GM23338 (cell line): Measurements from ENCODE around the gene DNAL4. TPM values are rescaled to one million over a fixed set of nuclear protein-coding genes. Genes with fewer than 3 reads are reported as not detected.

Source experiments
- ATAC-seq: fragments of 200-7000 bp; cut with Tn5 transposase; 3 replicates; pipeline ENCODE4 v1.9.1; 2020
- DNase-seq: peaks from one replicate; pipeline ENCODE4 v3.0.0-alpha.2; 2015; ENCODE audit warnings: low spot score
- H2AFZ ChIP-seq: fragments of 200-600 bp; sonication (generic); 2 replicates; pipeline ENCODE4 v1.8.0; 2016; ENCODE audit warnings: antibody characterized with exemption, mild to moderate bottlenecking, moderate library complexity
- H3F3A ChIP-seq: fragments of 200-600 bp; sonication (generic); replicated peaks from 2 replicates; pipeline ENCODE4 v1.8.0; 2017; ENCODE audit warnings: antibody characterized with exemption, mixed run types, low read depth
- H3K27ac ChIP-seq: fragments of 200-600 bp; sonication (generic); 2 replicates; pipeline ENCODE4 v1.6.1; 2016; ENCODE audit warnings: low read depth
- H3K27me3 ChIP-seq: fragments of 200-600 bp; sonication (generic); 2 replicates; pipeline ENCODE4 v1.8.0; 2016; ENCODE audit warnings: mild to moderate bottlenecking, mixed run types, moderate library complexity; ENCODE audit not compliant: insufficient read depth
- H3K36me3 ChIP-seq: fragments of 200-600 bp; sonication (generic); 2 replicates; pipeline ENCODE4 v1.8.0; 2016; ENCODE audit warnings: mild to moderate bottlenecking; ENCODE audit not compliant: insufficient read depth
- H3K4me1 ChIP-seq: fragments of 200-600 bp; sonication (generic); 2 replicates; pipeline ENCODE4 v1.8.0; 2016; ENCODE audit warnings: mild to moderate bottlenecking, moderate library complexity; ENCODE audit not compliant: insufficient read depth
- H3K4me2 ChIP-seq: fragments of 200-600 bp; sonication (generic); 2 replicates; pipeline ENCODE4 v1.7.1; 2017; ENCODE audit warnings: mixed run types
- H3K4me3 ChIP-seq: fragments of 200-600 bp; sonication (generic); 2 replicates; pipeline ENCODE4 v1.6.1; 2016; ENCODE audit warnings: mixed run types
- H3K79me2 ChIP-seq: fragments of 200-600 bp; sonication (generic); replicated peaks from 2 replicates; pipeline ENCODE4 v1.8.0; 2017; ENCODE audit warnings: mild to moderate bottlenecking; ENCODE audit not compliant: insufficient read depth
- H3K9me2 ChIP-seq: fragments of 200-600 bp; sonication (generic); 2 replicates; pipeline ENCODE4 v1.8.0; 2017; ENCODE audit not compliant: insufficient read depth
- H4K20me1 ChIP-seq: fragments of 200-600 bp; sonication (generic); replicated peaks from 2 replicates; pipeline ENCODE4 v1.8.0; 2017; ENCODE audit warnings: mild to moderate bottlenecking; ENCODE audit not compliant: insufficient read depth
- H3K27ac Mint-ChIP-seq: 2 replicates; pipeline ENCODE4 v1.8.0; 2020; ENCODE audit warnings: inconsistent platforms, mild to moderate bottlenecking, moderate library complexity, mixed read lengths
- H3K27me3 Mint-ChIP-seq: 3 replicates; pipeline ENCODE4 v1.8.0; 2022; ENCODE audit warnings: low read depth, mild to moderate bottlenecking, moderate library complexity, mixed read lengths, inconsistent platforms; ENCODE audit not compliant: insufficient read depth, poor library complexity
- H3K36me3 Mint-ChIP-seq: 3 replicates; pipeline ENCODE4 v1.8.0; 2021; ENCODE audit warnings: low read depth, mild to moderate bottlenecking, inconsistent platforms, moderate library complexity, mixed read lengths
- H3K4me1 Mint-ChIP-seq: 3 replicates; pipeline ENCODE4 v1.8.0; 2020; ENCODE audit warnings: mild to moderate bottlenecking, inconsistent platforms, mixed read lengths
- H3K4me3 Mint-ChIP-seq: 3 replicates; pipeline ENCODE4 v1.8.0; 2021; ENCODE audit warnings: moderate library complexity, mild to moderate bottlenecking, inconsistent platforms, mixed read lengths
- H3K9me3 Mint-ChIP-seq: 3 replicates; pipeline ENCODE4 v1.8.0; 2020; ENCODE audit warnings: moderate library complexity, mild to moderate bottlenecking, inconsistent platforms, mixed read lengths
- CREB1 ChIP-seq: fragments of 250-450 bp; sonication (Bioruptor Pico); IDR thresholded peaks from 2 replicates; pipeline ENCODE4 v1.5.0; 2020; ENCODE audit warnings: low read depth, mild to moderate bottlenecking, moderate library complexity
- EZH2 ChIP-seq: fragments of 200-600 bp; sonication (generic); IDR thresholded peaks from one replicate; pipeline ENCODE4 v1.8.0; 2017; ENCODE audit warnings: antibody characterized with exemption, mild to moderate bottlenecking, low read depth; ENCODE audit not compliant: unreplicated experiment
- EZH2phosphoT487 ChIP-seq: fragments of 200-600 bp; sonication (generic); IDR thresholded peaks from one replicate; pipeline ENCODE4 v1.8.1; 2018; ENCODE audit warnings: antibody characterized with exemption; ENCODE audit not compliant: unreplicated experiment
- JUNB ChIP-seq: IDR thresholded peaks from one replicate; pipeline ENCODE4 v1.6.1; 2016; ENCODE audit warnings: antibody characterized with exemption; ENCODE audit not compliant: unreplicated experiment
- NANOG ChIP-seq: IDR thresholded peaks from 2 replicates; pipeline ENCODE4 v1.6.1; 2016; ENCODE audit warnings: antibody characterized with exemption, borderline replicate concordance
- POLR2AphosphoS5 ChIP-seq: IDR thresholded peaks from 2 replicates; pipeline ENCODE4 v1.6.1; 2016; ENCODE audit warnings: antibody characterized with exemption, low read depth
- STAT1 ChIP-seq: IDR thresholded peaks from one replicate; pipeline ENCODE4 v1.6.1; 2016; ENCODE audit warnings: antibody characterized with exemption; ENCODE audit not compliant: unreplicated experiment
- ZNF114 ChIP-seq: fragments of 250-450 bp; sonication (Bioruptor Pico); IDR thresholded peaks from 2 replicates; pipeline ENCODE4 v1.5.0; 2020; ENCODE audit warnings: mild to moderate bottlenecking, moderate library complexity
- ZNF331 ChIP-seq: fragments of 250-450 bp; sonication (Bioruptor Pico); IDR thresholded peaks from 2 replicates; pipeline ENCODE4 v1.5.0; 2020; ENCODE audit warnings: low read depth, mild to moderate bottlenecking, moderate library complexity
- polyA plus RNA-seq: library from polyadenylated mRNA; unstranded; fragments of >200 nt; fragmentation: Nextera tagmentation; extraction: Ambion mirVana; gene quantifications from 2 replicates; pipeline ENCODE4 v1.2.1, GENCODE V29; 2016
- total RNA-seq: library from RNA; depleted of rRNA; stranded (reverse); fragments of >200 nt; shearing (Covaris generic); gene quantifications from 2 replicates; pipeline ENCODE4 v1.2.3, GENCODE V29; 2014
- TF ChIP-seq, protein P1 (sequence below): IDR thresholded peaks from 2 replicates; pipeline ENCODE4 v1.6.1; 2016; ENCODE audit warnings: antibody characterized with exemption
- TF ChIP-seq, protein P2 (sequence below): IDR thresholded peaks from one replicate; pipeline ENCODE4 v1.6.1; 2018; ENCODE audit warnings: antibody characterized with exemption; ENCODE audit not compliant: unreplicated experiment
- TF ChIP-seq, protein P3 (sequence below), 2 experiments: fragments of 200-600 bp in 1 of 2; sonication (generic) in 1 of 2; conservative IDR thresholded peaks; 2 replicates each; pipeline versions ENCODE4 v1.5.1 to v1.6.1; 2016 to 2017; ENCODE audit warnings: antibody characterized with exemption in 2 of 2, low read depth in 2 of 2, mild to moderate bottlenecking in 2 of 2, moderate library complexity in 1 of 2
- TF ChIP-seq, protein P4 (sequence below): fragments of 250-450 bp; sonication (Bioruptor Pico); IDR thresholded peaks from 2 replicates; pipeline ENCODE4 v1.5.0; 2020; ENCODE audit warnings: mild to moderate bottlenecking, moderate library complexity

DNAL4 gene
- total and polyA plus RNA-seq, 2 experiments from 2014 or later, result 9.3 to 10.0 TPM

DNA sequence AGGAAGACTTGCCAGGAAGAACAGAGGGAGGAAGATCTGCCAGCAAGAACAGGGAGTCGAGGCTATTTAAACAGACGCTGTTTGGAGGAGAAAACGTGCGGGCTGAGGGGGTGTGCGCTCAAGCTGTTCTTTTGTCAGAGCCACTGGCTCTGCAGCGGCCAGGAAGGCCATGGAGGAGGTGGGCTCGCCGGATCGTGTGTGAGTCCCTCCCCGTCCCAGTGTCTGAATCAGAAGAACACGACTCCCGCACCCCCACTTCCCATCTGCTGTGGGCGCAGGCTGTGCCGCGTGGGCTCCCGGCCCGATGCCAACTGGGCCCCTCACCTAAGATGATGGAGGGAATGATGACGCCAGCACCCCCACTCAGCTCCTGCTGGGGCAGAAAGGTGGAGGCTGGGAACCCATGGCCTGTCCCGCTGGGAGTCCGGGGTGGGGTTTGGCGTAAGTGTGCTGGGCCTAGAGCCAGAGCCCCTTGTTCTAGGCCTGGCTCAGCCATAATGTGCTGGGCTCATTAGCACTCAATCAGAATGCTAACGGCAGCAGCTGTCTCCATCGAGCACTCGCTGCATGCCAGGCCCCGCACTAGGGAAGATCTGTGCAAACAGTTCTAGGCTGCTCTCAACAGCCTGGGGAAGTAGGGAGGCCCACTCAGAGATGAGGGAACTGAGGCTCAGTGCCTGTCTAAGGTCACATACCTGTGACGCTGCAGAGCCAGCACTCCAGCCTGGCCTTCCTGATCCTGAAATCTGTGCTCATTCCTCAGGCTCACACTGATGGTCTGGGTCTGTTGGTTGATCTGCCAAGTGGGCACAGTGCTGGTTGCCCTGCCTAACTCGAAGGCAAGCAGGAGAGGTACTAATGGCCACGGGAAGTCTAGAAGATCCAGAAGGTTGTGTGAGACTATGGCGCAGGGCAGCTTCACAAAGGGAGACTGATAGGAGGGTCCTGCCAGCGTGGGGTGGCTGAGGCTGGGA, 38.3 kb upstream of the DNAL4 start:
- Histone ChIP-seq H4K20me1 (no peaks in the 10 kb centered on the region), H3K4me3 (no peak overlapping the region), H3K27ac (no peak overlapping the region), H3F3A (no peaks in the 10 kb centered on the region), H3K27me3 (no peaks in the 10 kb centered on the region), H3K9me2 (no peaks in the 10 kb centered on the region), H3K79me2 (no peaks in the 10 kb centered on the region), H3K36me3 (no peaks in the 10 kb centered on the region), H3K4me2 (no peak overlapping the region), H2AFZ (no peak overlapping the region), H3K4me1 (peaks cover 18% of the 10 kb centered on the region)
- Mint-ChIP-seq H3K27me3 (peaks cover 19% of the 10 kb centered on the region), H3K27ac (no peak overlapping the region), H3K9me3 (no peaks in the 10 kb centered on the region; the same call in 2 of the 3 replicates), H3K4me3 (no peak overlapping the region), H3K4me1 (peaks cover 17% of the 10 kb centered on the region), H3K36me3 (no peaks in the 10 kb centered on the region; the same call in 2 of the 3 replicates)
- ATAC-seq, result peak; percentile 29
- TF ChIP-seq ZNF331, result no peak
- TF ChIP-seq STAT1, result no peak
- TF ChIP-seq CREB1 (CRISPR knock-in tag), result no peak
- TF ChIP-seq, protein P1, sequence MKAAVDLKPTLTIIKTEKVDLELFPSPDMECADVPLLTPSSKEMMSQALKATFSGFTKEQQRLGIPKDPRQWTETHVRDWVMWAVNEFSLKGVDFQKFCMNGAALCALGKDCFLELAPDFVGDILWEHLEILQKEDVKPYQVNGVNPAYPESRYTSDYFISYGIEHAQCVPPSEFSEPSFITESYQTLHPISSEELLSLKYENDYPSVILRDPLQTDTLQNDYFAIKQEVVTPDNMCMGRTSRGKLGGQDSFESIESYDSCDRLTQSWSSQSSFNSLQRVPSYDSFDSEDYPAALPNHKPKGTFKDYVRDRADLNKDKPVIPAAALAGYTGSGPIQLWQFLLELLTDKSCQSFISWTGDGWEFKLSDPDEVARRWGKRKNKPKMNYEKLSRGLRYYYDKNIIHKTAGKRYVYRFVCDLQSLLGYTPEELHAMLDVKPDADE, result no peak
- TF ChIP-seq ZNF114 (CRISPR knock-in tag), result no peak
- TF ChIP-seq POLR2AphosphoS5, result no peak
- TF ChIP-seq NANOG, result no peak
- TF ChIP-seq, protein P2, sequence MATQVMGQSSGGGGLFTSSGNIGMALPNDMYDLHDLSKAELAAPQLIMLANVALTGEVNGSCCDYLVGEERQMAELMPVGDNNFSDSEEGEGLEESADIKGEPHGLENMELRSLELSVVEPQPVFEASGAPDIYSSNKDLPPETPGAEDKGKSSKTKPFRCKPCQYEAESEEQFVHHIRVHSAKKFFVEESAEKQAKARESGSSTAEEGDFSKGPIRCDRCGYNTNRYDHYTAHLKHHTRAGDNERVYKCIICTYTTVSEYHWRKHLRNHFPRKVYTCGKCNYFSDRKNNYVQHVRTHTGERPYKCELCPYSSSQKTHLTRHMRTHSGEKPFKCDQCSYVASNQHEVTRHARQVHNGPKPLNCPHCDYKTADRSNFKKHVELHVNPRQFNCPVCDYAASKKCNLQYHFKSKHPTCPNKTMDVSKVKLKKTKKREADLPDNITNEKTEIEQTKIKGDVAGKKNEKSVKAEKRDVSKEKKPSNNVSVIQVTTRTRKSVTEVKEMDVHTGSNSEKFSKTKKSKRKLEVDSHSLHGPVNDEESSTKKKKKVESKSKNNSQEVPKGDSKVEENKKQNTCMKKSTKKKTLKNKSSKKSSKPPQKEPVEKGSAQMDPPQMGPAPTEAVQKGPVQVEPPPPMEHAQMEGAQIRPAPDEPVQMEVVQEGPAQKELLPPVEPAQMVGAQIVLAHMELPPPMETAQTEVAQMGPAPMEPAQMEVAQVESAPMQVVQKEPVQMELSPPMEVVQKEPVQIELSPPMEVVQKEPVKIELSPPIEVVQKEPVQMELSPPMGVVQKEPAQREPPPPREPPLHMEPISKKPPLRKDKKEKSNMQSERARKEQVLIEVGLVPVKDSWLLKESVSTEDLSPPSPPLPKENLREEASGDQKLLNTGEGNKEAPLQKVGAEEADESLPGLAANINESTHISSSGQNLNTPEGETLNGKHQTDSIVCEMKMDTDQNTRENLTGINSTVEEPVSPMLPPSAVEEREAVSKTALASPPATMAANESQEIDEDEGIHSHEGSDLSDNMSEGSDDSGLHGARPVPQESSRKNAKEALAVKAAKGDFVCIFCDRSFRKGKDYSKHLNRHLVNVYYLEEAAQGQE, result no peak
- TF ChIP-seq, protein P3, sequence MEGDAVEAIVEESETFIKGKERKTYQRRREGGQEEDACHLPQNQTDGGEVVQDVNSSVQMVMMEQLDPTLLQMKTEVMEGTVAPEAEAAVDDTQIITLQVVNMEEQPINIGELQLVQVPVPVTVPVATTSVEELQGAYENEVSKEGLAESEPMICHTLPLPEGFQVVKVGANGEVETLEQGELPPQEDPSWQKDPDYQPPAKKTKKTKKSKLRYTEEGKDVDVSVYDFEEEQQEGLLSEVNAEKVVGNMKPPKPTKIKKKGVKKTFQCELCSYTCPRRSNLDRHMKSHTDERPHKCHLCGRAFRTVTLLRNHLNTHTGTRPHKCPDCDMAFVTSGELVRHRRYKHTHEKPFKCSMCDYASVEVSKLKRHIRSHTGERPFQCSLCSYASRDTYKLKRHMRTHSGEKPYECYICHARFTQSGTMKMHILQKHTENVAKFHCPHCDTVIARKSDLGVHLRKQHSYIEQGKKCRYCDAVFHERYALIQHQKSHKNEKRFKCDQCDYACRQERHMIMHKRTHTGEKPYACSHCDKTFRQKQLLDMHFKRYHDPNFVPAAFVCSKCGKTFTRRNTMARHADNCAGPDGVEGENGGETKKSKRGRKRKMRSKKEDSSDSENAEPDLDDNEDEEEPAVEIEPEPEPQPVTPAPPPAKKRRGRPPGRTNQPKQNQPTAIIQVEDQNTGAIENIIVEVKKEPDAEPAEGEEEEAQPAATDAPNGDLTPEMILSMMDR (conservative IDR thresholded peaks at IDR 0.05; ENCODE audit: low read depth in 2 of 2), result no peak
- TF ChIP-seq, protein P4, sequence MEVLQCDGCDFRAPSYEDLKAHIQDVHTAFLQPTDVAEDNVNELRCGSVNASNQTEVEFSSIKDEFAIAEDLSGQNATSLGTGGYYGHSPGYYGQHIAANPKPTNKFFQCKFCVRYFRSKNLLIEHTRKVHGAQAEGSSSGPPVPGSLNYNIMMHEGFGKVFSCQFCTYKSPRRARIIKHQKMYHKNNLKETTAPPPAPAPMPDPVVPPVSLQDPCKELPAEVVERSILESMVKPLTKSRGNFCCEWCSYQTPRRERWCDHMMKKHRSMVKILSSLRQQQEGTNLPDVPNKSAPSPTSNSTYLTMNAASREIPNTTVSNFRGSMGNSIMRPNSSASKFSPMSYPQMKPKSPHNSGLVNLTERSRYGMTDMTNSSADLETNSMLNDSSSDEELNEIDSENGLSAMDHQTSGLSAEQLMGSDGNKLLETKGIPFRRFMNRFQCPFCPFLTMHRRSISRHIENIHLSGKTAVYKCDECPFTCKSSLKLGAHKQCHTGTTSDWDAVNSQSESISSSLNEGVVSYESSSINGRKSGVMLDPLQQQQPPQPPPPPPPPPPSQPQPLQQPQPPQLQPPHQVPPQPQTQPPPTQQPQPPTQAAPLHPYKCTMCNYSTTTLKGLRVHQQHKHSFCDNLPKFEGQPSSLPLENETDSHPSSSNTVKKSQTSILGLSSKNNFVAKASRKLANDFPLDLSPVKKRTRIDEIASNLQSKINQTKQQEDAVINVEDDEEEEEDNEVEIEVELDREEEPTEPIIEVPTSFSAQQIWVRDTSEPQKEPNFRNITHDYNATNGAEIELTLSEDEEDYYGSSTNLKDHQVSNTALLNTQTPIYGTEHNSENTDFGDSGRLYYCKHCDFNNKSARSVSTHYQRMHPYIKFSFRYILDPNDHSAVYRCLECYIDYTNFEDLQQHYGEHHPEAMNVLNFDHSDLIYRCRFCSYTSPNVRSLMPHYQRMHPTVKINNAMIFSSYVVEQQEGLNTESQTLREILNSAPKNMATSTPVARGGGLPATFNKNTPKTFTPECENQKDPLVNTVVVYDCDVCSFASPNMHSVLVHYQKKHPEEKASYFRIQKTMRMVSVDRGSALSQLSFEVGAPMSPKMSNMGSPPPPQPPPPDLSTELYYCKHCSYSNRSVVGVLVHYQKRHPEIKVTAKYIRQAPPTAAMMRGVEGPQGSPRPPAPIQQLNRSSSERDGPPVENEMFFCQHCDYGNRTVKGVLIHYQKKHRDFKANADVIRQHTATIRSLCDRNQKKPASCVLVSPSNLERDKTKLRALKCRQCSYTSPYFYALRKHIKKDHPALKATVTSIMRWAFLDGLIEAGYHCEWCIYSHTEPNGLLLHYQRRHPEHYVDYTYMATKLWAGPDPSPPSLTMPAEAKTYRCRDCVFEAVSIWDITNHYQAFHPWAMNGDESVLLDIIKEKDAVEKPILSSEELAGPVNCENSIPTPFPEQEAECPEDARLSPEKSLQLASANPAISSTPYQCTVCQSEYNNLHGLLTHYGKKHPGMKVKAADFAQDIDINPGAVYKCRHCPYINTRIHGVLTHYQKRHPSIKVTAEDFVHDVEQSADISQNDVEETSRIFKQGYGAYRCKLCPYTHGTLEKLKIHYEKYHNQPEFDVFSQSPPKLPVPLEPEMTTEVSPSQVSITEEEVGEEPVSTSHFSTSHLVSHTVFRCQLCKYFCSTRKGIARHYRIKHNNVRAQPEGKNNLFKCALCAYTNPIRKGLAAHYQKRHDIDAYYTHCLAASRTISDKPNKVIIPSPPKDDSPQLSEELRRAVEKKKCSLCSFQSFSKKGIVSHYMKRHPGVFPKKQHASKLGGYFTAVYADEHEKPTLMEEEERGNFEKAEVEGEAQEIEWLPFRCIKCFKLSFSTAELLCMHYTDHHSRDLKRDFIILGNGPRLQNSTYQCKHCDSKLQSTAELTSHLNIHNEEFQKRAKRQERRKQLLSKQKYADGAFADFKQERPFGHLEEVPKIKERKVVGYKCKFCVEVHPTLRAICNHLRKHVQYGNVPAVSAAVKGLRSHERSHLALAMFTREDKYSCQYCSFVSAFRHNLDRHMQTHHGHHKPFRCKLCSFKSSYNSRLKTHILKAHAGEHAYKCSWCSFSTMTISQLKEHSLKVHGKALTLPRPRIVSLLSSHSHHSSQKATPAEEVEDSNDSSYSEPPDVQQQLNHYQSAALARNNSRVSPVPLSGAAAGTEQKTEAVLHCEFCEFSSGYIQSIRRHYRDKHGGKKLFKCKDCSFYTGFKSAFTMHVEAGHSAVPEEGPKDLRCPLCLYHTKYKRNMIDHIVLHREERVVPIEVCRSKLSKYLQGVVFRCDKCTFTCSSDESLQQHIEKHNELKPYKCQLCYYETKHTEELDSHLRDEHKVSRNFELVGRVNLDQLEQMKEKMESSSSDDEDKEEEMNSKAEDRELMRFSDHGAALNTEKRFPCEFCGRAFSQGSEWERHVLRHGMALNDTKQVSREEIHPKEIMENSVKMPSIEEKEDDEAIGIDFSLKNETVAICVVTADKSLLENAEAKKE (CRISPR knock-in tag), result no peak
- TF ChIP-seq EZH2, result no peak
- no peak for TF ChIP-seq JUNB
- TF ChIP-seq EZH2phosphoT487, result no peak
- DNase-seq, result no peak
